H1 (cell line): ENCODE data around the gene CLPX. TPM values are rescaled to one million over a fixed set of nuclear protein-coding genes. Genes with fewer than 3 reads are reported as not detected.

Experiments
- CTCF ChIA-PET: fragments of 300-600 bp; sonication (Branson Sonifier 250); formaldehyde crosslinking; loops from one replicate; lab custom pipeline; 2021; ENCODE audit not compliant: partially characterized antibody; lab: Charles Lee
- POLR2A ChIA-PET: fragments of 300-600 bp; sonication (Branson Sonifier 250); formaldehyde crosslinking; loops from one replicate; lab custom pipeline; 2021; ENCODE audit warnings: inconsistent platforms; ENCODE audit not compliant: partially characterized antibody; lab: Charles Lee
- DNase-seq, 2 experiments: peaks; one replicate each; pipeline versions ENCODE4 v3.0.0 to v3.0.0-alpha.2; 2010 to 2022; ENCODE audit warnings: low spot score in 2 of 2, low read depth in 1 of 2, mixed read lengths in 1 of 2
- FAIRE-seq: peaks from 2 replicates; lab custom pipeline; 2011; peaks lifted over from hg19 to GRCh38; lab: Jason Lieb, UNC
- H2AFZ ChIP-seq: 2 replicates; pipeline ENCODE4 v1.8.1; 2012; ENCODE audit warnings: low read length, inconsistent platforms
- H2AK5ac ChIP-seq: 2 replicates; pipeline ENCODE4 v1.6.1; 2013; ENCODE audit warnings: low read depth, low read length
- H2BK120ac ChIP-seq: replicated peaks from 2 replicates; pipeline ENCODE3; 2013; ENCODE audit warnings: low read depth, low read length, inconsistent platforms
- H2BK12ac ChIP-seq: 2 replicates; pipeline ENCODE4 v1.6.1; 2013; ENCODE audit warnings: low read depth, low read length
- H2BK15ac ChIP-seq: 2 replicates; pipeline ENCODE4 v1.6.1; 2013; ENCODE audit warnings: low read length
- H2BK20ac ChIP-seq: 2 replicates; pipeline ENCODE4 v1.6.1; 2013; ENCODE audit warnings: low read length
- H2BK5ac ChIP-seq: 2 replicates; pipeline ENCODE4 v1.6.1; 2013; ENCODE audit warnings: low read depth, low read length
- H3K14ac ChIP-seq: 2 replicates; pipeline ENCODE4 v1.6.1; 2013; ENCODE audit warnings: inconsistent platforms; ENCODE audit not compliant: insufficient read length
- H3K18ac ChIP-seq: 2 replicates; pipeline ENCODE4 v1.6.1; 2013; ENCODE audit warnings: low read length; ENCODE audit errors: extremely low read depth
- H3K23ac ChIP-seq: 2 replicates; pipeline ENCODE4 v1.6.1; 2013; ENCODE audit warnings: inconsistent platforms; ENCODE audit not compliant: insufficient read length
- H3K23me2 ChIP-seq: 2 replicates; pipeline ENCODE4 v1.6.1; 2013; ENCODE audit warnings: low read depth, low read length
- H3K27ac ChIP-seq: 2 replicates; pipeline ENCODE4 v1.6.1; 2011; ENCODE audit warnings: low read depth, low read length, inconsistent platforms
- H3K27me3 ChIP-seq, 4 experiments: replicated peaks in 1 of 4; 1 replicate in 1 of 4; 2 replicates in 3 of 4; pipeline versions ENCODE4 v1.6.1 to v1.8.1; 2011 to 2013; ENCODE audit warnings: low read length in 3 of 4, mild to moderate bottlenecking in 3 of 4, inconsistent platforms in 2 of 4, mixed read lengths in 2 of 4, moderate library complexity in 1 of 4; ENCODE audit not compliant: control insufficient read depth in 3 of 4, insufficient read depth in 3 of 4; ENCODE audit errors: extremely low read depth in 1 of 4
- H3K36me3 ChIP-seq, 4 experiments: 2 replicates each; pipeline versions ENCODE4 v1.6.1 to v1.8.1; 2011 to 2013; ENCODE audit warnings: mild to moderate bottlenecking in 4 of 4, low read length in 3 of 4, moderate library complexity in 2 of 4, control low read depth in 1 of 4, inconsistent platforms in 1 of 4; ENCODE audit not compliant: insufficient read depth in 4 of 4, control insufficient read depth in 2 of 4
- H3K4ac ChIP-seq: replicated peaks from 2 replicates; pipeline ENCODE3; 2013; ENCODE audit warnings: low read length, low read depth, mixed read lengths, inconsistent platforms; ENCODE audit not compliant: insufficient read length
- H3K4me1 ChIP-seq, 4 experiments: replicated peaks in 1 of 4; 1 replicate in 1 of 4; 2 replicates in 3 of 4; pipeline versions ENCODE4 v1.6.1 to v1.8.1; 2011 to 2013; ENCODE audit warnings: low read length in 3 of 4, inconsistent platforms in 2 of 4, mixed read lengths in 1 of 4; ENCODE audit not compliant: insufficient read depth in 4 of 4, control insufficient read depth in 3 of 4
- H3K4me2 ChIP-seq, 2 experiments: 2 replicates each; pipeline versions ENCODE4 v1.6.1 to v1.8.1; 2011 to 2013; ENCODE audit warnings: low read depth in 2 of 2, low read length in 2 of 2, control low read depth in 1 of 2, inconsistent platforms in 1 of 2, mild to moderate bottlenecking in 1 of 2; ENCODE audit not compliant: insufficient read depth in 1 of 2
- H3K4me3 ChIP-seq, 4 experiments: fragments of 200-600, 300-600 bp in 1 of 4; sonication (generic), shearing (Covaris generic), sonication (Bioruptor Twin) in 1 of 4; 2 replicates each; pipeline versions ENCODE4 v1.5.1 to v1.8.1; 2011 to 2016; ENCODE audit warnings: low read length in 4 of 4, low read depth in 3 of 4, control low read depth in 2 of 4, inconsistent platforms in 2 of 4, mild to moderate bottlenecking in 2 of 4, mixed read lengths in 1 of 4, moderate library complexity in 1 of 4; ENCODE audit not compliant: insufficient read depth in 2 of 4; ENCODE audit errors: extremely low read depth in 1 of 4
- H3K56ac ChIP-seq: replicated peaks from 2 replicates; pipeline ENCODE3; 2013; ENCODE audit warnings: low read depth, mild to moderate bottlenecking, mixed read lengths, low read length, inconsistent platforms; ENCODE audit not compliant: insufficient read length
- H3K79me1 ChIP-seq: 2 replicates; pipeline ENCODE4 v1.6.1; 2013; ENCODE audit warnings: low read depth, low read length, control low read depth
- H3K79me2 ChIP-seq, 2 experiments: 2 replicates each; pipeline versions ENCODE4 v1.6.1 to v1.8.1; 2012 to 2013; ENCODE audit warnings: low read length in 2 of 2, mild to moderate bottlenecking in 2 of 2, inconsistent platforms in 1 of 2; ENCODE audit not compliant: insufficient read depth in 2 of 2, control insufficient read depth in 1 of 2
- H3K9ac ChIP-seq, 4 experiments: replicated peaks in 1 of 4; 1 replicate in 1 of 4; 2 replicates in 3 of 4; pipeline versions ENCODE4 v1.6.1 to v1.8.1; 2011 to 2013; ENCODE audit warnings: low read depth in 3 of 4, low read length in 3 of 4, control low read depth in 2 of 4, mild to moderate bottlenecking in 2 of 4, moderate library complexity in 2 of 4, inconsistent platforms in 1 of 4; ENCODE audit errors: extremely low read depth in 1 of 4
- H3K9me3 ChIP-seq, 2 experiments: 2 replicates each; pipeline versions ENCODE4 v1.6.1 to v1.8.1; 2012 to 2013; ENCODE audit warnings: mild to moderate bottlenecking in 2 of 2, moderate library complexity in 2 of 2, control low read depth in 1 of 2, inconsistent platforms in 1 of 2, low read depth in 1 of 2, low read length in 1 of 2, mixed read lengths in 1 of 2; ENCODE audit not compliant: insufficient read depth in 2 of 2
- H4K20me1 ChIP-seq, 2 experiments: replicated peaks in 1 of 2; 2 replicates each; pipeline versions ENCODE3 to v1.8.1; 2011 to 2013; ENCODE audit warnings: inconsistent platforms in 2 of 2, low read length in 2 of 2, mild to moderate bottlenecking in 1 of 2; ENCODE audit not compliant: insufficient read depth in 2 of 2, control insufficient read depth in 1 of 2
- H4K5ac ChIP-seq: 2 replicates; pipeline ENCODE4 v1.6.1; 2013; ENCODE audit warnings: low read length, low read depth, mixed read lengths, inconsistent platforms; ENCODE audit not compliant: insufficient read length
- H4K8ac ChIP-seq: 2 replicates; pipeline ENCODE4 v1.8.0; 2013; ENCODE audit warnings: mild to moderate bottlenecking, moderate library complexity, low read length, inconsistent platforms; ENCODE audit not compliant: insufficient read depth; ENCODE audit errors: extremely low read depth
- H4K91ac ChIP-seq: replicated peaks from 2 replicates; pipeline ENCODE3; 2013; ENCODE audit warnings: low read length, mixed read lengths, inconsistent platforms; ENCODE audit not compliant: insufficient read length
- BRCA1 ChIP-seq: IDR thresholded peaks from 2 replicates; pipeline ENCODE4 v1.6.1; 2012; ENCODE audit warnings: low read depth, low read length, improper control_type of control experiment
- CHD1 ChIP-seq: IDR thresholded peaks from 2 replicates; pipeline ENCODE4 v1.6.1; 2012; ENCODE audit warnings: low read depth, low read length, improper control_type of control experiment
- EGR1 ChIP-seq: IDR thresholded peaks from 2 replicates; pipeline ENCODE4 v1.6.1; 2011; ENCODE audit warnings: low read depth, low read length, borderline replicate concordance
- GABPA ChIP-seq: IDR thresholded peaks from 2 replicates; pipeline ENCODE4 v1.6.1; 2011; ENCODE audit warnings: mild to moderate bottlenecking, low read length, moderate library complexity, borderline replicate concordance; ENCODE audit not compliant: insufficient read depth
- HDAC2 ChIP-seq, 2 experiments: fragments of 300-600 bp in 1 of 2; sonication (generic) in 1 of 2; IDR thresholded peaks; 2 replicates each; pipeline ENCODE4 v1.6.1; 2011 to 2012; ENCODE audit warnings: low read depth in 2 of 2, low read length in 2 of 2, mild to moderate bottlenecking in 2 of 2, moderate library complexity in 2 of 2, borderline replicate concordance in 1 of 2, inconsistent platforms in 1 of 2
- HDAC6 ChIP-seq: IDR thresholded peaks from one replicate; pipeline ENCODE4 v1.7.1; 2012; ENCODE audit warnings: low read depth, mild to moderate bottlenecking, inconsistent platforms, low read length, moderate library complexity
- JUN ChIP-seq: IDR thresholded peaks from 2 replicates; pipeline ENCODE4 v1.6.1; 2011; ENCODE audit warnings: low read depth, mild to moderate bottlenecking, improper control_type of control experiment, low read length
- NRF1 ChIP-seq: IDR thresholded peaks from 2 replicates; pipeline ENCODE4 v1.6.1; 2011; ENCODE audit warnings: mild to moderate bottlenecking, low read depth, low read length, improper control_type of control experiment
- POU5F1 ChIP-seq: IDR thresholded peaks from 2 replicates; pipeline ENCODE4 v1.6.1; 2011; ENCODE audit warnings: low read depth, mild to moderate bottlenecking, low read length, moderate library complexity
- SIX5 ChIP-seq: IDR thresholded peaks from 2 replicates; pipeline ENCODE4 v1.6.1; 2011; ENCODE audit warnings: mild to moderate bottlenecking, low read depth, low read length
- WGBS, 2 experiments: shearing (Covaris generic) in 1 of 2; methylation state at CpG; one replicate each; pipeline versions ENCODE4 v1.1.6 to v1.1.7; 2013 to 2015; ENCODE audit warnings: low lambda C conversion rate in 2 of 2, mixed read lengths in 2 of 2, inconsistent platforms in 1 of 2, low coverage in 1 of 2, missing lambda C conversion rate in 1 of 2; ENCODE audit not compliant: insufficient replicate concordance in 2 of 2, insufficient coverage in 1 of 2, insufficient read length in 1 of 2; ENCODE audit errors: extremely low coverage in 1 of 2, missing lambda C conversion rate in 1 of 2; 5-methylcytosine and 5-hydroxymethylcytosine counted together
- polyA plus RNA-seq, 7 experiments: library from polyadenylated mRNA; depleted of rRNA in 3 of 7; stranded (reverse) in 5 of 7; unstranded in 2 of 7; fragments of >200 nt in 5 of 7; fragments of 200-250 nt in 2 of 7; gene quantifications; 1 replicate in 5 of 7; 2 replicates in 1 of 7; 4 replicates in 1 of 7; pipeline versions ENCODE4 v1.2.1 to v1.2.3, GENCODE V29; 2011 to 2013; ENCODE audit warnings: missing spikeins in 2 of 7, mixed read lengths in 2 of 7
- total RNA-seq: library from RNA; stranded (reverse); fragmentation: NEBNext Ultra II Directional; extraction: Animal tissue kit (Norgen Biotek cat#: 25700); gene quantifications from 2 replicates; pipeline ENCODE4 v1.2.1, GENCODE V29; 2021
- TF ChIP-seq, protein P1 (sequence below): IDR thresholded peaks from 2 replicates; pipeline ENCODE4 v1.6.1; 2012; ENCODE audit warnings: low read length, inconsistent platforms
- TF ChIP-seq, protein P2 (sequence below): IDR thresholded peaks from 2 replicates; pipeline ENCODE4 v1.6.1; 2011; ENCODE audit warnings: low read depth, mild to moderate bottlenecking, low read length; ENCODE audit not compliant: insufficient read depth

CLPX gene
- total and polyA plus RNA-seq, 2 of the 8 experiments (the other 6 are each of a cell fraction or from before 2014, with no cell fraction given): 10.5 to 53.6 TPM

DNA sequence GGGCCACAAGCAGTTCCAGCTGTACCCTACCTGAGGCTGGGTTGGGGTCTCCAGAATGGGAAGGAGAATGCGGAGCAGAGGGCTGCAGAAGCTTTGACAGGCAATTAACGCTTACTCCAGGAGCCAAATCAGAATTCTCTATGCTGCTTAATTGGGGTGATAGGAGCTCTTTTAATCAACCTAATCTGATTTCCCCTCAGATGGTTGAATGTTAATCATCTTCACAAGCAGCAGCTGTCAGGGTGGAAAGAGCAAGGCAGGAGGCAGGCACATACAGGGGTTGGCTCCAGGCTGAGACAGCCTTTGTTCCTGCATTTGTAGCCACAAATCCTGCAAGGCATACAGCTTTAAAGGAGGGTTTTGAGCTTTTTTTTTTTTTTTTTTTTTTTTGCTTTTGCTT is 23.5 kb upstream of the CLPX start:
- no peaks in the 10 kb centered on the region for H3K36me3 ChIP-seq
- TF ChIP-seq POU5F1 (no peak), HDAC2 (IDR thresholded peaks at IDR 0.05; ENCODE audit: borderline replicate concordance in 1 of 2, low read depth in 2 of 2, low read length in 2 of 2) (no peak), GABPA (no peak), JUN (no peak), SIX5 (no peak), CHD1 (no peak), HDAC6 (no peak), BRCA1 (no peak), EGR1 (no peak), NRF1 (no peak)
- TF ChIP-seq, protein P1, sequence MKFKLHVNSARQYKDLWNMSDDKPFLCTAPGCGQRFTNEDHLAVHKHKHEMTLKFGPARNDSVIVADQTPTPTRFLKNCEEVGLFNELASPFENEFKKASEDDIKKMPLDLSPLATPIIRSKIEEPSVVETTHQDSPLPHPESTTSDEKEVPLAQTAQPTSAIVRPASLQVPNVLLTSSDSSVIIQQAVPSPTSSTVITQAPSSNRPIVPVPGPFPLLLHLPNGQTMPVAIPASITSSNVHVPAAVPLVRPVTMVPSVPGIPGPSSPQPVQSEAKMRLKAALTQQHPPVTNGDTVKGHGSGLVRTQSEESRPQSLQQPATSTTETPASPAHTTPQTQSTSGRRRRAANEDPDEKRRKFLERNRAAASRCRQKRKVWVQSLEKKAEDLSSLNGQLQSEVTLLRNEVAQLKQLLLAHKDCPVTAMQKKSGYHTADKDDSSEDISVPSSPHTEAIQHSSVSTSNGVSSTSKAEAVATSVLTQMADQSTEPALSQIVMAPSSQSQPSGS: no peak
- TF ChIP-seq, protein P2, sequence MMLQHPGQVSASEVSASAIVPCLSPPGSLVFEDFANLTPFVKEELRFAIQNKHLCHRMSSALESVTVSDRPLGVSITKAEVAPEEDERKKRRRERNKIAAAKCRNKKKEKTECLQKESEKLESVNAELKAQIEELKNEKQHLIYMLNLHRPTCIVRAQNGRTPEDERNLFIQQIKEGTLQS: no peak
- no peak overlapping the region for H3K4ac ChIP-seq
- DNase-seq (no peak), FAIRE-seq (no peak)
- H3K4me3 ChIP-seq: no peak overlapping the region
- H3K56ac ChIP-seq: no peak overlapping the region
- H4K8ac ChIP-seq: no peak overlapping the region
- no peak overlapping the region for H3K14ac ChIP-seq
- no peak overlapping the region for H2BK5ac ChIP-seq
- no peak overlapping the region for H2AK5ac ChIP-seq
- H3K4me1 ChIP-seq: peaks cover 0 to 4% (median 0%) of the 10 kb centered on the region in 4 experiments; a peak in 3 of 7 replicates
- ChIA-PET POLR2A (interaction anchor here (0.6 to 2.0 kb wide), 7 partner anchors 14 to 96 kb away, joined by 3 to 6 read pairs (median 3); partner anchors contain the start of genes CLPX and RNU5B-1), CTCF (interaction anchor here (0.6 to 7.0 kb wide), 13 partner anchors 9 to 177 kb away, joined by 3 to 87 read pairs (median 6); no protein-coding TSS in a partner anchor)
- no peaks in the 10 kb centered on the region for H3K79me2 ChIP-seq
- WGBS, 2 experiments: 88% methylated on average over 2 of the region's 2 CpGs; no CpG with 5 or more reads in 1 of the 2 experiments
- H3K9me3 ChIP-seq: no peaks in the 10 kb centered on the region
- H2BK20ac ChIP-seq: no peak overlapping the region
- no peak overlapping the region for H2BK15ac ChIP-seq
- no peak overlapping the region for H3K27ac ChIP-seq
- H3K23me2 ChIP-seq: no peaks in the 10 kb centered on the region
- no peak overlapping the region for H4K5ac ChIP-seq
- H3K27me3 ChIP-seq: no peaks in the 10 kb centered on the region; a peak in 1 of 7 replicates
- H4K91ac ChIP-seq: no peak overlapping the region
- H3K4me2 ChIP-seq: no peak overlapping the region
- no peaks in the 10 kb centered on the region for H3K79me1 ChIP-seq
- no peak overlapping the region for H2BK120ac ChIP-seq
- H3K9ac ChIP-seq: no peak overlapping the region
- no peak overlapping the region for H2BK12ac ChIP-seq
- H3K23ac ChIP-seq: no peak overlapping the region
- H3K18ac ChIP-seq: no peak overlapping the region
- peaks cover 0 to 2% of the 10 kb centered on the region in 2 experiments for H4K20me1 ChIP-seq
- no peak overlapping the region for H2AFZ ChIP-seq
